ENCODE data around the gene CD22. TPM values are rescaled to one million over a fixed set of nuclear protein-coding genes. Genes with fewer than 3 reads are reported as not detected.

The CD22 gene
- total RNA-seq, 2 donors from 2014 or later, result 7.0 to 48.2 TPM

DNA sequence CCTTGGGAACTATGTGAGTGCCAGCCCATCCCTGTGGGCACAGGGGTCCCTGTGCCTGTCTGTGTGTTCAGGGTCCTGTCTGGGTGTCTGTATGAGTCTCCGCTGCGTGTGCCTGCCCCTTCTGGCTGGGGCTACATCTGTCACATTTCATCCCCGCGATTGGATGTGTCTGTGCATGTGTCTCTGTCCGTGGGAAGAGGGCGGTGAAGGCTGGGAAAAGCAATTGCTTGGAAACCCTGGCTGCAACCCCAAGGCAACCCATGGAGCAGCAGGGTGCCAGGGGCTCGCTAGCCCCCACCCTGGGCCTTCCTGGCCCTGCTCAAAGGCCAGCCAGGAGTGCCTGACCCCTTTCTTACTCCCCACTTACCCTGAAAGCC, 35.6 kb upstream of the CD22 start:
- no peak overlapping the region for H3K27ac Mint-ChIP-seq
- no peak for ATAC-seq
- H3K36me3 Mint-ChIP-seq, result no peaks in the 10 kb centered on the region
- no peak for DNase-seq (ENCODE audit: low spot score in 2 of 2)
- no peaks in the 10 kb centered on the region for H3K9me3 Mint-ChIP-seq

DNA sequence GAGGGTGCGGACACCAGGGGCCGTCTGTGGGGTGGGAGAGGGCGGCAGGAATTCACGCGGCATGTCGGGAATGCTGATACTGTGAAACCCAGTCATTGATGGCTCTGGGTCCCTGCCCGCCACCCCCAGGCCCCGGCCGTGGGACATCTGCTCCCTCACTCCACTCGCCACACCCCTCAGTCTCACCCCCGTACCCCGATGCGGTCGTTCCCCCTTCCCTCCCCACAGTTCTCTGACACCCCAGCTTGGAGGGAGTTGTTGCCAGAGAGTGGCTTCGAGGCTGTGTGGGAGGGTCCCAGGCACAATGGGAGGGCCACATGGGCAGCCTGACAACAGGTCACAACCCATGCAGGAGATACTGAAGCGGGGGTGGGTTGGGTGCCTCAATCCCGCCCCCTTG, 35.2 kb upstream of the CD22 start:
- ATAC-seq (no peak), DNase-seq (ENCODE audit: low spot score in 2 of 2) (no peak)
- Mint-ChIP-seq H3K27ac (no peak overlapping the region), H3K9me3 (no peaks in the 10 kb centered on the region), H3K36me3 (no peaks in the 10 kb centered on the region)

DNA sequence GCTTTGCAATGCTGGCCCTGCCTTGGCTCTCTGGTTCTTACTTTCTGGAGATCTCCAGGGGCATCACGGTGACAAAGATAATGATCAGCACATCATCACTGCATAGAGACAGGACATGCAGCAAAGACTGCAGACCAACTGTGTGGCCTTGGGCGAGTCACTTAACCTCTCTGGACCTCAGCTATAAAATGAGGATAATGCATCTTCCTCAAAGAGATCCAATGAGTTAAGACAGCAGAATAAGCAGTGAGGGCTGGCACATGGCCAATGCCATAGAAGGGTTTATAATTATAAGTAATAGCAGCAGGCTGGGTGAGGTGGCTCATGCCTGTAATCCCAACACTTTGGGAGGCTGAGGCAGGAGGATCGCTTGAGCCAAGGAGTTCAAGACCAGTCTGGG, 34.7 kb upstream of the CD22 start:
- ATAC-seq (no peak), DNase-seq (ENCODE audit: low spot score in 2 of 2) (no peak)
- Mint-ChIP-seq H3K9me3 (no peaks in the 10 kb centered on the region), H3K27ac (no peak overlapping the region), H3K36me3 (no peaks in the 10 kb centered on the region)

DNA sequence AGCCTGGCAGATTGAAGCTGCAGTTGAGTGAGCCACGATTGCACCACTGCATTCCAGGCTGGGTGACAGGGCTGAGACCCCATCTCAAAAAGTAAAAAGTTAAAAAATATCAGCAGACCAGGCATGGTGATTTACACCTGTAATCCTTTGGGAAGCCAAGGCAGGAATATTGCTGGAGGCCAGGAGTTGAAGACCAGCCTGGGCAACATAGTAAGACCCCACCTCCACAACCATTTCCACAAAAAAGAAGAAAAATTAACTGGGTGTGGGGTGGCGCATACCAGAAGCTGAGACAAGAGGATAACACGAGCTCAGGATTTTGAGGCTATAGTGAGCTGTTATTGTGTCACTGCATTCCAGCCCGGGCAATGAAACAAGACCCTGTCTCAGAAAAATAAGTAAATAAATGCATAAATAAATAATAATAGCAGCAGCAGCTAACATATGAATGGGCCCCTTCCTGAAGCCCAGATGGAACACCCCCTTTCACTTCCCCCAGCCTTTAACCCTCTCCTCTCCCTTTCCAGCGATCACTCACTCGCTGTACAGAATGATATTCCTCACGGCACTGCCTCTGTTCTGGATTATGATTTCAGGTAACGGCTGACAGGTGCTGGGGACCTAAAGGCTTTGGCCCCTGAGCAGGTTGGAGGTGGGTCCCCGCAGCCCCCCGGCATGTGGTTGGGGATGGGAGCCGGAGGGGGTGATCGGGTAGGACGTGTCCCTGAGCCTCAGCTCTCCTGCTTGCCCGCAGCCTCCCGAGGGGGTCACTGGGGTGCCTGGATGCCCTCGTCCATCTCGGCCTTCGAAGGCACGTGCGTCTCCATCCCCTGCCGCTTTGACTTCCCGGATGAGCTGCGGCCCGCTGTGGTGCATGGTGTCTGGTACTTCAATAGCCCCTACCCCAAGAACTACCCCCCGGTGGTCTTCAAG, 33.9 kb upstream of the CD22 start:
- no peaks in the 10 kb centered on the region for H3K9me3 Mint-ChIP-seq
- ATAC-seq, result no peak
- no peaks in the 10 kb centered on the region for H3K36me3 Mint-ChIP-seq
- DNase-seq (ENCODE audit: low spot score in 2 of 2), result no peak
- no peak overlapping the region for H3K27ac Mint-ChIP-seq

DNA sequence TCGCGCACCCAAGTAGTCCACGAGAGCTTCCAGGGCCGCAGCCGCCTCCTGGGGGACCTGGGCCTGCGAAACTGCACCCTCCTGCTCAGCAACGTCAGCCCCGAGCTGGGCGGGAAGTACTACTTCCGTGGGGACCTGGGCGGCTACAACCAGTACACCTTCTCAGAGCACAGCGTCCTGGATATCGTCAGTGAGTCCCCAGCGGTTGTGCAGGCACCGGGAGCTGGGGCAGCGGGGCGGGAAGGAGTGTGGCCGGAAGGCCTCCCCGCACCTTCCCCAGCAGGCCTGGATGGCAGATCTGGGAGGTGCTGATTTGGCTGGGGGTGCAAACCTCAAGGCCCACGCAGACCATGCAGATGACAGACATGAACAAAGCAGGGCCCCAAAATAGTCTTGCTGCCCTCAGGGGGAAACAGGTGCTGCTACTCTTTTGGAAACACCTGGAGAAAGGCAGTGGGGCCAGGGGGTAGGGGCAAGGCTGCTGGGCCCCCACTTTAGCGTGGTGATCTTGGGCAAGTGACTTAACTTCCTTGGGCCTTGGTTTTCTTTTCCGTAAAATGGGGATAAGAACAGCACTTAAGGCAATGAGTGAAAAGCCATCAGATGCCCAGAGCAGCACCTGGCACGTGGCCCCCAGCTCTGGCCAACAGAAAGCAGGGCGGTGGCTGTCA, 33.1 kb upstream of the CD22 start:
- H3K9me3 Mint-ChIP-seq, result no peaks in the 10 kb centered on the region
- DNase-seq (ENCODE audit: low spot score in 2 of 2) (peak in 1 of 2 donors; percentile 37), ATAC-seq (peak; percentile 57 to 74)
- no peaks in the 10 kb centered on the region for H3K36me3 Mint-ChIP-seq
- no peak overlapping the region for H3K27ac Mint-ChIP-seq

DNA sequence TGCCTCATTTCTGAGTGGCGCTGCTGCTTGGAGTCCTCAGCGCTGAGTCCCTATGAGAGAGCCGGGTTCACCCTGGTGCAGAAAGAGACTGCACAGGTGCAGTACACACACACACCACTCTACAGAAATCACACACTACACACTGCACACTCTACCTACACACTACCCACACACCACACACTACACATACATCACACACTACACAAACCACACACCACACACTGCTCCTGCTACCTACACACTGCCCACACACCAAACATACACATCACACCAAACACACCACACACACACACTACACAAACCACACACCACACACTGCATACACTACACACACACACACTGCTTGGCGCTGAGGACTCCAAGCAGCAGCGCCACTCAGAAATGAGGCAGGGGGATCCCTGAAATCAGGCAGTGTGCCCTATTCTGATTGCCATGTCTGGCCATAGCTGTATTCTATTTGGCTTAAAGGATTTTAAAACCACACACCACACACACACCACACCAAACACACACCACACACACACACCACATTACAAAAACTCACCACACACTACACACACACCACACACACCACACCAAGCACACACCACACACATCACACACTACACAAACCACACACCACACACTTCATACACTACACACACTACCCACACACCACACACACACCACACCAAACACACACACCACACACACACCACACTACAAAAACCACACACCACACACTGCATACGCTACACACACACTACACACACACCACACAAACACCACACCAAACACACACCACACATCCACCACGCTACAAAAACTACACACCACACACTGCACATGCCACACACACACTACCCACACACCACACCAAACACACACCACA, 32.1 kb upstream of the CD22 start:
- H3K27ac Mint-ChIP-seq, result no peak overlapping the region
- DNase-seq (ENCODE audit: low spot score in 2 of 2) (no peak), ATAC-seq (peak; percentile 39 to 46)
- no peaks in the 10 kb centered on the region for H3K9me3 Mint-ChIP-seq
- no peaks in the 10 kb centered on the region for H3K36me3 Mint-ChIP-seq

DNA sequence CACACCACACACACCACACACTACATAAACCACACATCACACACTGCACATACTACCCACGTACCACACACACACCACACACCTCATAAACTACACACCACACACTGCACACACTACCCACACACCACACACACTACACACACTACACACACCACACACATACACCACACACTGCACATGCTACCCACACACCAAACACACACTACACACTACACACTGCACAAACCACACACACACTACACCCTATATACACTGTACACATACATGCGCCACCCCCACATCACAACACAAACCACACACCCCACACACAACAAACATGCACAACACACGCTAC, 31.5 kb upstream of the CD22 start:
- Mint-ChIP-seq H3K9me3 (no peaks in the 10 kb centered on the region), H3K36me3 (no peaks in the 10 kb centered on the region), H3K27ac (no peak overlapping the region)
- no peak for DNase-seq (ENCODE audit: low spot score in 2 of 2)
- peak in 1 of 2 donors; percentile 9 for ATAC-seq

DNA sequence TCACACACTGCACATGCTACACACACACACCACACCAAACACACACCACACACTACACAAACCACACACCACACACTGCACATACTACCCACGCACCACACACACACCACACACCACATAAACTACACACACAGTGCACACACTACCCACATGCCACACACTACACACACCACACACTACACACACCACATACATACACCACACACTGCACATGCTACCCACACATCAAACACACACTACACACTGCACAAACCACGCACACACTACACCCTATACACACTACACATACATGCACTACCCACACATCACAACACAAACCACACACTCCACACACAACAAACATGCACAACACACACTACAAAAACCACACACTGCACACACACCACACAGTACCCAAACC, 31.1 kb upstream of the CD22 start:
- no peaks in the 10 kb centered on the region for H3K9me3 Mint-ChIP-seq
- ATAC-seq, result no peak
- no peak overlapping the region for H3K27ac Mint-ChIP-seq
- H3K36me3 Mint-ChIP-seq, result no peaks in the 10 kb centered on the region
- DNase-seq (ENCODE audit: low spot score in 2 of 2), result no peak

DNA sequence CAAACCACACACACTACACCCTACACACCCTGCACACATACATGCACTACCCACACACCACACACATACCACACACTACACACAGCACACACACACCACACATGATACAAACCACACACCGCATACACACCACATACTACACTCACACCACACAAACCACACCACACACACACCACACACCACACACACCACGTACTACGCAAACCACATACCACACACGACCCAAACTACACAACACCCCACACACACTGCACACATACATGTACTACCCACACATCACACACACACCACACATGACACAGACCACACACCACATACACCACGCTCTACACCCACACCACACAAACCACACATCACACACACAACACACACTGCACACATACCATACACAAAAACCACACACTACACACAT, 30.4 kb upstream of the CD22 start:
- Mint-ChIP-seq H3K27ac (no peak overlapping the region), H3K36me3 (no peaks in the 10 kb centered on the region), H3K9me3 (no peaks in the 10 kb centered on the region)
- ATAC-seq (peak in 1 of 2 donors; percentile 6), DNase-seq (ENCODE audit: low spot score in 2 of 2) (no peak)

DNA sequence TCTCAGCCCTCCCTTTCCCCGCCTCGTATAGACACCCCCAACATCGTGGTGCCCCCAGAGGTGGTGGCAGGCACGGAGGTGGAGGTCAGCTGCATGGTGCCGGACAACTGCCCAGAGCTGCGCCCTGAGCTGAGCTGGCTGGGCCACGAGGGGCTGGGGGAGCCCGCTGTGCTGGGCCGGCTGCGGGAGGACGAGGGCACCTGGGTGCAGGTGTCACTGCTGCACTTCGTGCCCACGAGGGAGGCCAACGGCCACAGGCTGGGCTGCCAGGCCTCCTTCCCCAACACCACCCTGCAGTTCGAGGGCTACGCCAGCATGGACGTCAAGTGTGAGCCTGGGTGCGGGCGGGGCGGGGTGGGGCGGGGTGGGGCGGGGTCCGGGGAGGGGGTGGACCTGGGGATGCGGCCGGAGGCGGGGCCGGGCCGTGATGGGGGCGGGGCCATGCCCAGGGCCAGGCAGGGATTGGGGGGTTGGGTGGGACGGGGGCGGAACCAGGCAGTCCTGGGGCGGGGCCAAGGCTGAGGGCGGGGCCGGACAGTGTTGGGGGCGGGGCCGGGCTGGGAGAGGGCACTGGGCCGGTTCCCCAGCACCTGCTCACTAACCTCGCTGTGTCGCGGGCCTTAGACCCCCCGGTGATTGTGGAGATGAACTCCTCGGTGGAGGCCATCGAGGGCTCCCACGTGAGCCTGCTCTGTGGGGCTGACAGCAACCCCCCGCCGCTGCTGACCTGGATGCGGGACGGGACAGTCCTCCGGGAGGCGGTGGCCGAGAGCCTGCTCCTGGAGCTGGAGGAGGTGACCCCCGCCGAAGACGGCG, 29.3 kb upstream of the CD22 start:
- Mint-ChIP-seq H3K9me3 (no peaks in the 10 kb centered on the region), H3K36me3 (no peaks in the 10 kb centered on the region), H3K27ac (no peak overlapping the region)
- ATAC-seq (peak in 1 of 2 donors; percentile 25), DNase-seq (ENCODE audit: low spot score in 2 of 2) (no peak)

DNA sequence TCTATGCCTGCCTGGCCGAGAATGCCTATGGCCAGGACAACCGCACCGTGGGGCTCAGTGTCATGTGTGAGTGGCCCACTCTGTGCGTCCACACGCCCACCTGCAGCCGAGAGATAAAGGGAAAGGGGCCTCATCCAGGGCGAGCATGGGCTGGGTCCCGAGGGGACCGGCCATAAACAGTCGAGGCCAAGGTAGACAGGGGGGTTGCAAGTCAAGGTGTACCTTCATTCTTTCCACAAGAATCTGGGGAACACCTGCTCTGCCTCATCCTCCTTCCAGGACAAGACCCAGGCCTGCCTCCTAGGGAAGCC, 28.7 kb upstream of the CD22 start:
- Mint-ChIP-seq H3K36me3 (no peaks in the 10 kb centered on the region), H3K9me3 (no peaks in the 10 kb centered on the region), H3K27ac (no peak overlapping the region)
- ATAC-seq, result no peak
- DNase-seq (ENCODE audit: low spot score in 2 of 2), result no peak

DNA sequence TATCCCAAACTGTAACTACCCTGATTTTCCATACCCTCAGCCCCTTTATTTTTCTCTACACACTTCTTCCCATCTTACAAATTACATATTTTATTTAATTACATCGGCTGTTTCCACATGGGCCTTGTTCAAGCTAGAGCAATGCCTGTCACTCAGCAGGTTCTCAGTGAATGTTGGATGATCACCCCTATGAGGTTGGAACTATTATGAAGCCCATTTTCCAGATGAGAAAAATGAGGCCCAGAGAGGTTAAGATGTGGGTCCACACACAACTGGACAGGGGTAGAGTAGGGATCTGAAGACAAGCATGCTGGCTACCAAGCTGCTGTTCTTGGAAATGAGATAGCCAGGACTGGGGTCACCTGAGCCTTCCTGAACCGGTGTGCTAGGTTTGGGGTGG, 27.0 kb upstream of the CD22 start:
- Mint-ChIP-seq H3K36me3 (no peaks in the 10 kb centered on the region), H3K27ac (peak overlapping the region in 1 of 2 donors; percentile 20), H3K9me3 (no peaks in the 10 kb centered on the region)
- ATAC-seq (no peak), DNase-seq (ENCODE audit: low spot score in 2 of 2) (no peak)

DNA sequence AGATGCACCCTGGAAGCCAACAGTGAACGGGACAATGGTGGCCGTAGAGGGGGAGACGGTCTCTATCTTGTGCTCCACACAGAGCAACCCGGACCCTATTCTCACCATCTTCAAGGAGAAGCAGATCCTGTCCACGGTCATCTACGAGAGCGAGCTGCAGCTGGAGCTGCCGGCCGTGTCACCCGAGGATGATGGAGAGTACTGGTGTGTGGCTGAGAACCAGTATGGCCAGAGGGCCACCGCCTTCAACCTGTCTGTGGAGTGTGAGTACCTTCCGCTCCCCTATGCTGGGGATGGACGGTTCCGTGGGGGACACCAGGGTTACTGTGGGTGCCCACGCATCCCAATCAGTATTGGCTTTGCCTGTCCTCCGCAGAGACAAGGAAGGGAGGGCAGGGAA, 26.5 kb upstream of the CD22 start:
- peak overlapping the region in 1 of 2 donors; percentile 20 for H3K27ac Mint-ChIP-seq
- H3K36me3 Mint-ChIP-seq, result no peaks in the 10 kb centered on the region
- DNase-seq (ENCODE audit: low spot score in 2 of 2) (no peak), ATAC-seq (no peak)
- H3K9me3 Mint-ChIP-seq, result no peaks in the 10 kb centered on the region

DNA sequence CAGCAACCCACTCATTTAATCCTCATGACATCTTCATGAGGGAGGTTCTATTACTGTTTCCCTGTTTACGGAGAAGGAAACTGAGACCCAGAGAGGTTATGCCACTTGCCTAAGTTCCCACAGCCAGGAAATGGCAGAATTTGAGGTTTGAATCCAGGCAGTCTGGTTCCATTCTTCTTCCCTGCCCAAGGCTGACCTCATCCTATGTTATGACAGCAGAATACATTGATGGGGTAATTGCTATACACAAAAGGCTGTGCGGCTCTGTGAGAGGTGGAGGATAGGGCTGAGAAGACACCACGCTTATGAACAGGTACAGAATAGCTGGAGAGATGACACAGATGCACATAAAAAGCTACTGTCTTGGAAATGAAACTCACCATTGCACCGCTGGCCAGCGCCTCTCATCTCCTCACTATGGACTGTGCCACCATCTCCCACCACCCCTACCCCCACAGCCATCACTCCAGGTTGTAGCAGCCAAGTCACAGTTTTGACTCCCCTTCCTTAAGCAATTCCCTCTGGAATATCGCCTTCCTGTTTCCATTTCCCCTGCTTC, 25.6 kb upstream of the CD22 start:
- H3K36me3 Mint-ChIP-seq, result no peaks in the 10 kb centered on the region
- no peaks in the 10 kb centered on the region for H3K9me3 Mint-ChIP-seq
- no peak for ATAC-seq
- DNase-seq (ENCODE audit: low spot score in 2 of 2), result no peak
- H3K27ac Mint-ChIP-seq, result no peak overlapping the region

DNA sequence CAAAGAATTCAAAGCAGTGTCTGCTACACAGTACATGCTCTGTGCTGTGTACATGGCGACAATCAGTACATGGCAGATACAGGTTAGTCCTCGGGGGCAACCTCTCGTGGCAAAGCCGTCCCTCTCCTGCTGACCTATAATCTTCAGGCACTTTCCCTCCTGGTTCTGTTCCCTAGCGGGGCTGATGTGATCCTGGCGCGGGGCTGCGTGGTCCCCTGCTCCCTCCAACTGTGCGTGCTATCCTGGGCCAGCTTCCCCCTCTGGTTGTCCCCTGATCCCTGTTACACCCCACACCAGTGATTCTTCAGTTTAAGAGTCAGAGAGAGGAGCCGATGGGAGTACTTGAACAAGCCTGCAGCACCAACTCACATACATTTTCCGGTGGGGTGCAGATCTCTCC, 25.0 kb upstream of the CD22 start:
- ATAC-seq (no peak), DNase-seq (ENCODE audit: low spot score in 2 of 2) (no peak)
- H3K9me3 Mint-ChIP-seq, result no peaks in the 10 kb centered on the region
- H3K36me3 Mint-ChIP-seq, result no peaks in the 10 kb centered on the region
- H3K27ac Mint-ChIP-seq, result no peak overlapping the region

DNA sequence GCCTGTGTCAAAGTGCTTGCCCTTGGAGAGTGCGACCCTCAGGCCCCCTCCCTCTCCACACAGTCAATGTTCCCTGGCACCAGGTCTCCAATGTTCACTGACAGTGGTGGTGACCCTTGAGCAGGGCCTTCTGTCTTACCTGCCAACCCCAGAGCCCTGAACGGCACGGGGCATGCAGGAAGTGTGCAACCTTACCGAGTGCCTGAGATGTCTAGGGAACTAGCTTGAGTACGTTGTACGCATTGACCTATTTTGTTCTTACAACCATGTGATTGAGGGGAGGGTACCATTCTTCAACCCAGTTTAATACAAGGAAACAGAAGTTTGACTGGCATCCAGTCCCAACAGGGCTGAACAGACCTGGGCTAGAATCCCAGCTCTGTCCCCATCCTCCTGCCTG, 23.8 kb upstream of the CD22 start:
- ATAC-seq, result no peak
- no peaks in the 10 kb centered on the region for H3K9me3 Mint-ChIP-seq
- no peak overlapping the region for H3K27ac Mint-ChIP-seq
- no peaks in the 10 kb centered on the region for H3K36me3 Mint-ChIP-seq
- DNase-seq (ENCODE audit: low spot score in 2 of 2), result no peak
